ENCODE data around the gene GTF2IRD1.
"Not testable (repeated sequence)": the region's sequence is repeated elsewhere in the genome, so short reads cannot be mapped to it uniquely, and the experiment has no call there.

The GTF2IRD1 gene

DNA sequence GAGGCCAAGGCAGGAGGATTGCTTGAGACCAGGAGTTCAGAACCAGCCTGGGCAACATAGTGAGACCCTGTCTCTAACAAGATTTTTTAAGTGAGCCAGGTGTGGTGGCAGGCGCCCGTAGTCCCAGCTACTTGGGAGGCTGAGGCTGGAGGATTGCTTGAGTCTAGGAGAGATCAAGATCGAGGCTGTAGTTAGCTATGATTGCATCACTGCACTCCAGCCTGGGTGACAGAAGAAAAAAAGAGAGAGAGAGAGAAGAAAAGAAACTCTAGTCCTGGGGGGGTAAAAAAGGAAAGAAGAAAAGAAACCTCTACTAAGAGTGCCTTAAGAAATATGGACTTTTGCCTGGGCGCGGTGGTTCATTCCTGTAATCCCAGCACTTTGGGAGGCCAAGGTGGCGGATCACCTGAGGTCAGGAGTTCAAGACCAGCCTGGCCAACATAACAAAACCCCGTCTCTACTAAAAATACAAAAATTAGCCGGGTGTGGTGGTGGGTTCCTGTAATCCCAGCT, 34.9 kb downstream of the GTF2IRD1 start:
- H3K4me1 ChIP-seq (ENCODE audit: control insufficient read depth in 2 of 2, insufficient read depth in 2 of 2, low read length in 2 of 2); H3K27ac ChIP-seq (ENCODE audit: low read depth in 2 of 2, low read length in 2 of 2); H3K36me3 ChIP-seq (ENCODE audit: control insufficient read depth in 2 of 2, insufficient read depth in 2 of 2, low read length in 2 of 2); H3K4me3 ChIP-seq (ENCODE audit: low read length in 2 of 2); H3K27me3 ChIP-seq (ENCODE audit: control insufficient read depth in 2 of 2, insufficient read depth in 2 of 2, low read length in 2 of 2); H3K9ac ChIP-seq (ENCODE audit: low read depth in 1 of 2, low read length in 2 of 2); H3K9me3 ChIP-seq (ENCODE audit: control insufficient read depth in 2 of 2, low read length in 2 of 2): not testable (repeated sequence)

DNA sequence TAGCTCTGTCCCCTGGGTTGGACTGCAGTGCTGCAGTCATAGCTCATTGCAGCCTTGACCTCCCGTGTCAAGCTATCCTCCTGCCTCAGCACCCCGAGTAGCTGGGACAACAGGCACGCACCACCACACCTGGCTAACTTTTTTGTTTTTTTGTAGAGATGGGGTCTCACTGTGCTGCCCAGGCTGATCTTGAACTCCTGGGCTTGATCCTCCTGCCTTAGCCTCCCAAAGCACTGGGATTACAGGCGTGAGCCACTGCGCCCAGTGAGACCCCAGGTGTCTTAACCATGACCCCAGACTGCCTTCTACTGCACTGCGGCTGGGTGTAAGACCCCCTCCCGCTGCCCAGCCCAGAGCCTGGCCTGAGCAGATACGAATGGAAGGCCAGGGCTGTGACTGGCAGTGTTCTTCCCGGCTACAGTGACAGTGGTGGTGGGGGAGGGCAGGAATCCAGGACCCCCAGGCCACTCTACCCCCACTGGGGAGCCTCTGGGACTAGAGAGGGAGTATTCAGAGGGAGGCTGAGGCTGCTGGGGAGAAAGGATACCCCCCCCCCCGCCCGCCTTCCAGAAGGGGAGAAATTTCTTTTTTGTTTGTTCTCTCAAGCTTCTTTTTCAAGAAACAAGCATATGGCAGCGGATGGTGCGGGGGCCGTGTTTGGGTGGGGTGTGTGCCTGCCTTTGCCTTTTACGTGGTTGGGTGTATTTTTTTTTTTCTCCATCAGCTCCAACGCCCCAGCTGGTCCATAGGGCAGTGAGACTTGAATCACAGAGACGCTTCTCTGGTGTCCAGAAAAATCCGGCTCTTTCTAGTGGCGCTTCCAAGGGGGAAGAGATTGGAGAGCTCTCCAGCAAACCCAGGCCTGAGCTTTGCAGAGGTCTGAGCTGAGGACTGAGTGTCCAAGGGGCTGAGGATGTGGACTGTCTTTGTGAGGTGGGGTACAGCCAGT, 36.6 kb downstream of the GTF2IRD1 start:
- Histone ChIP-seq H3K36me3 (ENCODE audit: control insufficient read depth in 2 of 2, insufficient read depth in 2 of 2, low read length in 2 of 2) (no peaks in the 10 kb centered on the region), H3K27me3 (ENCODE audit: control insufficient read depth in 2 of 2, insufficient read depth in 2 of 2, low read length in 2 of 2) (no peaks in the 10 kb centered on the region), H3K9ac (ENCODE audit: low read depth in 1 of 2, low read length in 2 of 2) (no peak overlapping the region), H3K9me3 (ENCODE audit: control insufficient read depth in 2 of 2, low read length in 2 of 2) (no peaks in the 10 kb centered on the region), H3K27ac (ENCODE audit: low read depth in 2 of 2, low read length in 2 of 2) (no peak overlapping the region), H3K4me3 (ENCODE audit: low read length in 2 of 2) (no peak overlapping the region), H3K4me1 (ENCODE audit: control insufficient read depth in 2 of 2, insufficient read depth in 2 of 2, low read length in 2 of 2) (no peaks in the 10 kb centered on the region)

DNA sequence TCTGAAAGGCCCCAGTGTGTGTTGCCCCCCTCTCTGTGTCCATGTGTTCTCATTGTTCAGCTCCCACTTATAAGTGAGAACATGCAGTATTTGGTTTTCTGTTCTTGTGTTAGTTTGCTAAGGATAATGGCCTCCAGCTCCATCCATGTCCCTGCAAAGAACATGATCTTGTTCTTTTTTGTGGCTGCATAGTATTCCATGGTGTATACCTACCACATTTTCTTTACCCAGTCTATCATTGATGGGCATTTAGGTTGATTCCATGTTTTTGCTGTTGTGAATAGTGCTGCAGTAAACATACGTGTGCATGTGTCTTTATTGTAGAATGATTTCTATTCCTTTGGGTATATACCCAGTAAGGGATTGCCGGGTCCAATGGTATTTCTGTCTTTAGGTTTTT, 37.8 kb downstream of the GTF2IRD1 start:
- not testable (repeated sequence) for H3K27me3 ChIP-seq (ENCODE audit: control insufficient read depth in 2 of 2, insufficient read depth in 2 of 2, low read length in 2 of 2); H3K4me3 ChIP-seq (ENCODE audit: low read length in 2 of 2); H3K9me3 ChIP-seq (ENCODE audit: control insufficient read depth in 2 of 2, low read length in 2 of 2); H3K27ac ChIP-seq (ENCODE audit: low read depth in 2 of 2, low read length in 2 of 2); H3K9ac ChIP-seq (ENCODE audit: low read depth in 1 of 2, low read length in 2 of 2); H3K4me1 ChIP-seq (ENCODE audit: control insufficient read depth in 2 of 2, insufficient read depth in 2 of 2, low read length in 2 of 2); H3K36me3 ChIP-seq (ENCODE audit: control insufficient read depth in 2 of 2, insufficient read depth in 2 of 2, low read length in 2 of 2)

DNA sequence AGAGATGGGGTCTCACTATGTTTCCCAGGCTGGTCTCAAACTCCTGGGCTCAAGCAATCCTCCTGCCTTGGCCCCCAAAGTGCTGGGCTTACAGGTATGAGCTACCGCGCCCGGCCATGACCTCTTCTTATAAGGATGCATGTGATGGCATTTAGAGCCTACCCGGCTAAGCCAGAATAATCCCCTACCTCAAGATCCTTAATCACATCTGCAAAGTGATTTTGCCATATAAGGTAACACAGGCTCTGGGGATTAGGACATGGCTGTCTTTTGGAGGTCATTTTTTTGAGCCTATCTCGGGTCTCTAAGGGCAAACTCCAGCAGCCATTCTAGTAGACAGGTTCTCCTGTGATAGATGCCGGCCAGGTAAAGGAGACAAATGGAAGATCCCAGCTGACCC, 39.6 kb downstream of the GTF2IRD1 start:
- H3K9me3 ChIP-seq (ENCODE audit: control insufficient read depth in 2 of 2, low read length in 2 of 2): no peaks in the 10 kb centered on the region
- H3K4me1 ChIP-seq (ENCODE audit: control insufficient read depth in 2 of 2, insufficient read depth in 2 of 2, low read length in 2 of 2): no peaks in the 10 kb centered on the region
- no peak overlapping the region for H3K27ac ChIP-seq (ENCODE audit: low read depth in 2 of 2, low read length in 2 of 2)
- H3K9ac ChIP-seq (ENCODE audit: low read depth in 1 of 2, low read length in 2 of 2): no peak overlapping the region
- H3K4me3 ChIP-seq (ENCODE audit: low read length in 2 of 2): no peak overlapping the region
- peaks cover 0 to 3% of the 10 kb centered on the region in 2 donors for H3K36me3 ChIP-seq (ENCODE audit: control insufficient read depth in 2 of 2, insufficient read depth in 2 of 2, low read length in 2 of 2)
- H3K27me3 ChIP-seq (ENCODE audit: control insufficient read depth in 2 of 2, insufficient read depth in 2 of 2, low read length in 2 of 2): no peaks in the 10 kb centered on the region

DNA sequence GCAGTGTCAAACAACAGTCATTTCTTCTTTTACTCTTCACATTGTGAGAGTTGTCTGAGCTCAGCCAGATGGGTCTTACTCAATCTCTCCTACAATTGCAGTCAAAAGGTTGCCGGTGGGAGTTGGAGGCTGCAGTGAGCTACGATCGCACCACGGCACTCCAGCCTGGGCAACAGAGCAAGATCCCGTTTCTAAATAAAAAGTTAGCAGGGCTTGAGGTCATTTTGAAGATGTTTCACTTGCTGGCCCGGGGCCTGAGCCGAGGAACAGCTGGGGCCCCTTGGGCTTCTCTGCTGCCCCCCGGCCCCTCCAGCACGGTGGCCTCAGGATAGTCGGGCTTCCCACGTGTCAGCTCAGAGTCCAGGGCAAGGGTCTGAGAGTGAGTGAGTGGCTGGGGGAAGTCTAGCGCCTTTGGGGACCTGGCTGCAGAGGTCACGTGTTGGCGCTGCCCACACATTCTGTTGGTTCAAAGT, 40.4 kb downstream of the GTF2IRD1 start:
- Histone ChIP-seq H3K36me3 (ENCODE audit: control insufficient read depth in 2 of 2, insufficient read depth in 2 of 2, low read length in 2 of 2) (peaks cover 0 to 3% of the 10 kb centered on the region in 2 donors), H3K27me3 (ENCODE audit: control insufficient read depth in 2 of 2, insufficient read depth in 2 of 2, low read length in 2 of 2) (no peaks in the 10 kb centered on the region), H3K9me3 (ENCODE audit: control insufficient read depth in 2 of 2, low read length in 2 of 2) (no peaks in the 10 kb centered on the region), H3K27ac (ENCODE audit: low read depth in 2 of 2, low read length in 2 of 2) (no peak overlapping the region), H3K4me3 (ENCODE audit: low read length in 2 of 2) (no peak overlapping the region), H3K4me1 (ENCODE audit: control insufficient read depth in 2 of 2, insufficient read depth in 2 of 2, low read length in 2 of 2) (no peaks in the 10 kb centered on the region), H3K9ac (ENCODE audit: low read depth in 1 of 2, low read length in 2 of 2) (no peak overlapping the region)

DNA sequence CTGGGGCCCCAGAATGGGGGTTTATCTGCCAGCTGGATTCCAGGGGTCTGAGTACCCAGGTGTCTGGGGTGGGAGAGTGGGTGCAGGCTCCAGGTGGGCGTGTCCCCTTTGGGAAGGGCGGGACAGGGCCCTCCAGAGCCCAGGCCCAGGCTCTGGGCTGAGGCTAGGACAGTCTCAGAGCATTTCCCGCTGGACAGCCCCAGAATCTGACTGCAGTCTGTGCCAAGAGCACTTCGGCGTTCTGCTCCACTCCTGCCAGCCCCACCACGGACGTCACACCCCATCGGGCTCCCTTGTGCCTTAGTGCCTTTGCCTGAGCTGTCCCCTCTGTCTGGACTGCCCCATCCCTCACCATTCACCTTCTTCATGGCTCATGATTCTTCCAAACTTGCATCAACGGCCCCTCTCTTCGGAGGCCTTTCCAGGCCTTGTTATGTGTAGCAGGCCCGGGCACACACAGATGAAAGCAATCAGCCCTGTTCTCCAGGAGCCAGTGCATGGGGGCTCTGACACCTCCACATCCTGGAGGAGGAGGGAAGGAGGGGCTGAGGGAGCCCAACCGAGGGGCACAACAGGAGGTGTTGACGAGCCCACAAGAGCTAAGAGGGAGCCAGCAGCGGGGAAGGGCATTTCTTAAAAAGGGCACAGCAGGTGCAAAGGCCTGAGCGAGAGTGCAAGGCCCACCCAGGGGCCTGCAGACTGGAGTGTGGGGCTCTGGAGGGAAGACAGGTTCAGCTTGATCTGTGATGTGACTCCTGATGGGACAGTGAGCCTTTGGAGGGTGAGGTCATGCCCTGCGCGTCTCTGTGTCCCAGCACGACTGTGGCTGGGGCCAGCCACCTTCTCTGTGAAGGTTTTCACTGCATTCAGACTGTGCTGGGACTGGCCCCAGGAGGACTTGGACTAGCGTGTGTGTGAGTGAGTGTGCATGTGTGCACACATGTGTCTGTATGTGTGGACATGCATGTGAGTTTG, 41.7 kb downstream of the GTF2IRD1 start:
- no peaks in the 10 kb centered on the region for H3K27me3 ChIP-seq (ENCODE audit: control insufficient read depth in 2 of 2, insufficient read depth in 2 of 2, low read length in 2 of 2)
- H3K9ac ChIP-seq (ENCODE audit: low read depth in 1 of 2, low read length in 2 of 2): no peak overlapping the region
- H3K36me3 ChIP-seq (ENCODE audit: control insufficient read depth in 2 of 2, insufficient read depth in 2 of 2, low read length in 2 of 2): peaks cover 0 to 3% of the 10 kb centered on the region in 2 donors
- H3K4me3 ChIP-seq (ENCODE audit: low read length in 2 of 2): no peak overlapping the region
- no peaks in the 10 kb centered on the region for H3K4me1 ChIP-seq (ENCODE audit: control insufficient read depth in 2 of 2, insufficient read depth in 2 of 2, low read length in 2 of 2)
- H3K9me3 ChIP-seq (ENCODE audit: control insufficient read depth in 2 of 2, low read length in 2 of 2): no peaks in the 10 kb centered on the region
- no peak overlapping the region for H3K27ac ChIP-seq (ENCODE audit: low read depth in 2 of 2, low read length in 2 of 2)

DNA sequence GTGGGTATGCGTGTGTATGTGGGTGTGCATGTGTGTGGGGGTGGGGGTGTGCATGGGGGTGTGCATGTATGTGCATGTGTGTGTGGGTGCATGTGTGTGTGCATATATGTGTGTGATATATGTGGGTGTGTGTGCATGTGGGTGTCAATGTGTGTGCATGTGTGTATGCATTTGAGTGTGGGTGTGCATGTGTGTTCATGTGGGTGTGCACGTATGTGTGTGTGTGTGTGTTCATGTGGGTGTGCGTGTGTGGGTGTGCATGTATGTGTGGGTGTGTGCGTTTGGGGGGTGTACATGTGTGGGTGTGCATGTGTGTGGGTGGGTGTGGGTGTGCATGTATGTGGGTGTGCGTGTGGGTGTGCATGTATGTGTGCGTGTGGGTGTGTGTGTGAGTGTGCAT, 42.6 kb downstream of the GTF2IRD1 start:
- H3K9ac ChIP-seq (ENCODE audit: low read depth in 1 of 2, low read length in 2 of 2): no peak overlapping the region
- H3K27ac ChIP-seq (ENCODE audit: low read depth in 2 of 2, low read length in 2 of 2): no peak overlapping the region
- no peak overlapping the region for H3K4me3 ChIP-seq (ENCODE audit: low read length in 2 of 2)
- peaks cover 0 to 3% of the 10 kb centered on the region in 2 donors for H3K36me3 ChIP-seq (ENCODE audit: control insufficient read depth in 2 of 2, insufficient read depth in 2 of 2, low read length in 2 of 2)
- H3K4me1 ChIP-seq (ENCODE audit: control insufficient read depth in 2 of 2, insufficient read depth in 2 of 2, low read length in 2 of 2): peaks cover 0 to 3% of the 10 kb centered on the region in 2 donors
- H3K27me3 ChIP-seq (ENCODE audit: control insufficient read depth in 2 of 2, insufficient read depth in 2 of 2, low read length in 2 of 2): no peaks in the 10 kb centered on the region
- H3K9me3 ChIP-seq (ENCODE audit: control insufficient read depth in 2 of 2, low read length in 2 of 2): no peaks in the 10 kb centered on the region

DNA sequence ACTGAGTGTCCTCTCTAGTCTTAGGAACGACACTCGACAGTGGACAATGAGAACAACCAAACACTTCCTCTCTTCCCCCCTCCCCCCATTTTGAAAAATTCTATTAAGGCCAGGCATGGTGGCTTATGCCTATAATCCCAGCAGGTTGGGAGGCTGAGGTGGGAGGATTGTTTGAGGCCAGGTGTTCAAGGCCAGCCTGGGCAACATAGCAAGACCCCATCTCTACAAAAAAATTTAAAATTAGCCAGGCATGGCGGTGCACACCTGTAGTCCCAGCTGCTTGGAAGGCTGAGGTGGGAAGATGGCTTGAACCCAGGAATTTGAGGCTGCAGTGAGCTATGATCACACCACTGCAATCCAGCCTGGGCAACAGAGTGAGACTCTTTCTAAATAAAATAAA, 43.1 kb downstream of the GTF2IRD1 start:
- not testable (repeated sequence) for H3K36me3 ChIP-seq (ENCODE audit: control insufficient read depth in 2 of 2, insufficient read depth in 2 of 2, low read length in 2 of 2); H3K4me3 ChIP-seq (ENCODE audit: low read length in 2 of 2); H3K9ac ChIP-seq (ENCODE audit: low read depth in 1 of 2, low read length in 2 of 2); H3K4me1 ChIP-seq (ENCODE audit: control insufficient read depth in 2 of 2, insufficient read depth in 2 of 2, low read length in 2 of 2); H3K9me3 ChIP-seq (ENCODE audit: control insufficient read depth in 2 of 2, low read length in 2 of 2); H3K27me3 ChIP-seq (ENCODE audit: control insufficient read depth in 2 of 2, insufficient read depth in 2 of 2, low read length in 2 of 2); H3K27ac ChIP-seq (ENCODE audit: low read depth in 2 of 2, low read length in 2 of 2)

DNA sequence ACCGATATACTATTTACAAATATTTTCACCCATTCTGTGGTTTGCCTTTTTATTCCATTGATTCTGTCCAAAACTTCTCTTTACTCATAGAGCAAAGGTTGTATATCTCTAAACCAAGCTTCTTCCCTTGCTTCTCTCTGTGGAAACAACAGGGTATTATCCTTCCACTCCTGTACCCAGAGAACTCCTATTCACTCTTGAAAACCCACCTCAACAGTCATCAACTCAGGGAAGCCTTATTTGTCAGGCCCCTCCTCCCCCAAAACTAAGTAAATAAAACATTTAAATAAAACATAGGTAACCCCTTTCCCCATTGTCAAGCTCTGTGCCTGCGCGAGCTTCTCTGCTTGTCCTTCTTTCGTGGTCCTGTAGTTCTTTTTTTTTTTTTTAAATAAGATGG, 44.6 kb downstream of the GTF2IRD1 start:
- H3K27ac ChIP-seq (ENCODE audit: low read depth in 2 of 2, low read length in 2 of 2): no peak overlapping the region
- no peak overlapping the region for H3K4me3 ChIP-seq (ENCODE audit: low read length in 2 of 2)
- H3K27me3 ChIP-seq (ENCODE audit: control insufficient read depth in 2 of 2, insufficient read depth in 2 of 2, low read length in 2 of 2): no peaks in the 10 kb centered on the region
- H3K36me3 ChIP-seq (ENCODE audit: control insufficient read depth in 2 of 2, insufficient read depth in 2 of 2, low read length in 2 of 2): peaks cover 0 to 3% of the 10 kb centered on the region in 2 donors
- H3K9ac ChIP-seq (ENCODE audit: low read depth in 1 of 2, low read length in 2 of 2): no peak overlapping the region
- H3K4me1 ChIP-seq (ENCODE audit: control insufficient read depth in 2 of 2, insufficient read depth in 2 of 2, low read length in 2 of 2): peaks cover 0 to 3% of the 10 kb centered on the region in 2 donors
- no peaks in the 10 kb centered on the region for H3K9me3 ChIP-seq (ENCODE audit: control insufficient read depth in 2 of 2, low read length in 2 of 2)
